ENCODE results near the gene ALS2. TPM values are rescaled to one million over a fixed set of nuclear protein-coding genes. Genes with fewer than 3 reads are reported as not detected.
"Not testable (repeated sequence)": the region's sequence is repeated elsewhere in the genome, so short reads cannot be mapped to it uniquely, and the experiment has no call there.

ALS2 gene
- total RNA-seq, 1 donor = 43.6 TPM

- peak in 2 of 3 donors; percentile 24 to 27 for DNase-seq (ENCODE audit: low read depth in 2 of 3, low spot score in 2 of 3)
Measured at GRCh38 chr2:201795607-201796477, 15.1 kb upstream of the ALS2 start.

GRCh38 chr2:201794294-201794693 is 13.6 kb upstream of the ALS2 start:
- DNase-seq (ENCODE audit: low read depth in 2 of 3, low spot score in 2 of 3) = no peak

DNA sequence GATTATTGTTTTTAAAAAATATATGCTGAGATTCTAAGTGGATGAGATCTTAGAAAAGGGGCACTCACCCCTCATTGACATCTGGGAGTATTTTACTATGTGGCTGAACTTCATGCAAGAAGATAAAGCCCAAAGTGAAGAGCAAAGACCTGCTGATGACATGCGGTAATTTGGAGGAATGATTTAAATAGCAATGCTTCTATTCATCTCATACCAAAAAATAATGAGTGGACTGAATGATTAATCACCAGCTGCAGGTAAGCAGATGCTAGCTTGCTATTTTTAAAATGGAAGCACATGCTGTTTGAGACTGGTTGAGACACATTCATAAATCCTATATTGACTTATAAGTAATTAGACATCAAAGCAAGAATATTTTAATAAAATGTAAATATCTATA is 12.9 kb upstream of the ALS2 start:
- no peak for DNase-seq (ENCODE audit: low read depth in 2 of 3, low spot score in 2 of 3)

GRCh38 chr2:201790989-201791388 is 10.3 kb upstream of the ALS2 start:
- DNase-seq (ENCODE audit: low read depth in 2 of 3, low spot score in 2 of 3) = no peak

GRCh38 chr2:201790291-201790690 is 9.6 kb upstream of the ALS2 start:
- no peak for DNase-seq (ENCODE audit: low read depth in 2 of 3, low spot score in 2 of 3)

- no peak for DNase-seq (ENCODE audit: low read depth in 2 of 3, low spot score in 2 of 3)
Measured at GRCh38 chr2:201789395-201789794, 8.7 kb upstream of the ALS2 start.

- no peak for DNase-seq (ENCODE audit: low read depth in 2 of 3, low spot score in 2 of 3)
Measured at GRCh38 chr2:201788371-201788770, 7.6 kb upstream of the ALS2 start.

GRCh38 chr2:201786471-201786870 is 5.7 kb upstream of the ALS2 start:
- no peak for DNase-seq (ENCODE audit: low read depth in 2 of 3, low spot score in 2 of 3)

GRCh38 chr2:201785135-201785534 is 4.4 kb upstream of the ALS2 start:
- DNase-seq (ENCODE audit: low read depth in 2 of 3, low spot score in 2 of 3) = peak in 2 of 3 donors; percentile 33 to 60

DNA sequence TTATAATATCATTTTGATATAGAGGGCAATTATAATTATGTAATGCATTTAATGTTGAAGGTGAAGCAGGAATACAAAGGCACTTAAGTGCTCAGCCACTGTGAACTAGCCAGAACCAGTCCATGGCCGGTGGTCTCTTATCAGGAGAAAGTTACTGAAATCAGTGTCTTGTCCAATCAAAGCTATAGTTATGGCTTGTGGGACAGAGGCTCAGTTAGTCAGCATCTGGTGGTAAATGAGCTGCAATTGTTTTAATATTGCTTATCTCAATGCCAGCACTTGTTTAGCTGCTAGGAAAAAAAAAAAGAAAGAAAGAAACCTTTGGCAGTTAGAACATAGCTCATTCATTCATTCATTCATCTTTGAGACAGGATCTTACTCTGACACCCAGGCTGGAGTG is 3.8 kb upstream of the ALS2 start:
- DNase-seq (ENCODE audit: low read depth in 2 of 3, low spot score in 2 of 3) = peak in 1 of 3 donors; percentile 51

- peak in 2 of 3 donors; percentile 3 to 14 for DNase-seq (ENCODE audit: low read depth in 2 of 3, low spot score in 2 of 3)
Measured at GRCh38 chr2:201781557-201782051, 871 bp upstream of the ALS2 start.

GRCh38 chr2:201779901-201780673 is 646 bp downstream of the ALS2 start:
- peak in 2 of 3 donors; percentile 2 to 33 for DNase-seq (ENCODE audit: low read depth in 2 of 3, low spot score in 2 of 3)

DNA sequence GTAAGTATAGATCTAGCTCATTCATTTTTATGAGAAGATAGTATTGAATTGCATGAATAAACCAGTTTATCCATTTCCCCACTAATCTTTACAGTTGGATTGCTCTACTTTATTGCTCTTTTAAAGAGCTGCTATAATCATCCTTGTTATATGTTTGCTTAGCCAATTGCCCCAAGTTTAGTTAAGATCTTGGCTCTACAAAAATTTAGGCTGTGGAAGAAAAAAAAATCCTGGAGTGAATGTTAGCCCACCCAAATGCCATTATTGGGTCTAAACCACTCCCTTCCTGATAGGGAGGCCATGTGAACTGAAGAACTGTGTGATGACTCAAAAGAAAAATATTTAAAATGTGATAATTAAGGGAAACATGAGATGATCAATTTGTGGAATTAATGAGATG is 2.9 kb downstream of the ALS2 start:
- no peak for DNase-seq (ENCODE audit: low read depth in 2 of 3, low spot score in 2 of 3)

DNA sequence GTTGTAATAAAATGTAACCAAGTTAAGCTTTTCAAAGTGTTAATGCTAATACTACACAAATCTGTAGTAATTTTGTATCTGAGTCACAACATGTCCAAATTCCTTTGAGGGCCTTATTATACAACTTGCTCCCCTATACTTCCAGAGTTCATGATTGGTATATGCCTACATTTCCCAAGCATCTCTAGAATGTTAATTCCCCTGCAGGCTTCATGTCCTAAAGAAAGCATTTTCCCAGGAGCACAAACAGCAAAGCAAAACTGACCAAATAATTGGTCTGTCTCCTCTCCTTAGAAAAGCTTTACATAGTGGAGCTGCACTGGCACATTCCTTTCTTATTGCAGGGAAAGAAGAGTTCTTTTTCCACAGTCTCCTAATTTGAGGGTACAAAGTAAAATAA is 3.7 kb downstream of the ALS2 start:
- DNase-seq (ENCODE audit: low read depth in 2 of 3, low spot score in 2 of 3) = no peak

GRCh38 chr2:201775326-201775725 is 5.4 kb downstream of the ALS2 start:
- DNase-seq (ENCODE audit: low read depth in 2 of 3, low spot score in 2 of 3) = no peak

- no peak for DNase-seq (ENCODE audit: low read depth in 2 of 3, low spot score in 2 of 3)
Measured at GRCh38 chr2:201774546-201774945, 6.2 kb downstream of the ALS2 start.

GRCh38 chr2:201773990-201774389 is 6.7 kb downstream of the ALS2 start:
- no peak for DNase-seq (ENCODE audit: low read depth in 2 of 3, low spot score in 2 of 3)

DNA sequence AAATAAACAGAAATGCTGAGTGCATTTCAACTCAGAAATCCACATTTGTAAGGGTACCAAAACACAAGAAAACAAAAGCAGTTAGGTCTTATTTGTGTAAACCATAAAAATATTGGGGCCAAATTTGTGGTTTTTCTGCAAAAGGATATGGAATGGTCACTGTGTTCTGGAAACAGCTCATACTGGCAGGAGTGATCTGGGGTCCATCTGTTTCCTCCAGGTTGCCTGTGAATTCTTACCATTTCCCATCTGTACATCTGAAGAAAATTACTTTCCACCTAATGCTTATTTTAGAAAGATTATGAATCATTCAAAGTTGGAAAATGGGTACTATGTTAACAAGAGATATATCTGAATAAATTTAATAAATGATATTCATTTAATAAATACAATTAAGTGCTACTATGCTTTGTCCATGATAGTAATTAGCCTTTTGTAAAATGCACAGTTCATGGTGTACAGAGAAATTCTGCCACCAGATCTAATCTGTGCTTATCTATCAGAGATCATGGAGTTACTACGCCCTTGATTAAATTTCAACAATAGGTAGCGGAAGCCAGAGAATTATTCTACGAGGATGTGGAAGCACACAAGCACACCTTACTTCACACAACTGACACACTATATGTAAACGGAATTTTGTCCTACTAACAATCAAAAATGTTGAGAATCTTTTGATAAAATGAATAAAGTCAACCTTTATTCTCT is 10.9 kb downstream of the ALS2 start:
- peak in 2 of 3 donors; percentile 52 to 74 for DNase-seq (ENCODE audit: low read depth in 2 of 3, low spot score in 2 of 3)

DNA sequence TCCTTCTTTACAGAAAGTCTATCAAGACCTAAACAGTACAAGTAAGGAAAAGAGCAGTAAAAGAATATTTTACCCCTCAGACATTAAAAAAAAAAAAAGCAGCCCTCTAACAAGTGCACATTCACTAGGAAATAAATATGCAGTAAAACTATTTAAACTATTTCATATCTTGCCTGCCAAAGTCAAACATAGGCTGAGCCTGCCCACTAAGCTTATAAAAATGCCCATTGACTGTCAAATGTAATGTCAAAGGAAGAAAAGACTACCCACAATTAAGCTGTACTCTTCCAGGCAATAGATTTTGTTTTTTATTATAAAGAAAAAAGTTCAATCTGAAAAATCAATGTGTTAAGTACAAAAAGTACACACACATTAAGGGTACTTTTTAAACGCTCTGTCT is 11.8 kb downstream of the ALS2 start:
- DNase-seq (ENCODE audit: low read depth in 2 of 3, low spot score in 2 of 3) = no peak

DNA sequence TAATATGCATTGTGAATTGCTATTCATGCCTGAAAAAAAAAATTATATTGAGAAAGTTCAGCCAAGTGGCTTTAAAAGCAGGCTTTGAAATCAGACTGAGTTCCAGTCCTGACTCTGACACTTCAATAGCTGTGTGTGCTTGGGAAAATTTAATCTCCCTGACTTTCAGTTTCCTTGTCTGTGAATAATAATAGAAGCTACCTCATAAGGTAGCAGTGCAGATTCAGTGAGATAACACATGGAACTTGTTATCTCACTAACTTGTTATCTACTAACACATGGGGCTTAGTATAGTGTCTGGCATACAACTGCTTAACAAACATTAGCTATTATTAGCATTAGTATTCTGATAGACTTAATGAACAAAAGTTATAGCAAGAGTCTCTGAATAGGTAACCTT is 14.9 kb downstream of the ALS2 start:
- no peak for DNase-seq (ENCODE audit: low read depth in 2 of 3, low spot score in 2 of 3)

- not testable (repeated sequence) for DNase-seq (ENCODE audit: low read depth in 2 of 3, low spot score in 2 of 3)
Measured at GRCh38 chr2:201764469-201764868, 16.3 kb downstream of the ALS2 start.

All from hematopoietic multipotent progenitor cell (in vitro differentiated cells).